ENCODE results near the gene C1orf56. TPM values are rescaled to one million over a fixed set of nuclear protein-coding genes. Genes with fewer than 3 reads are reported as not detected.

C1orf56 gene
- total RNA-seq, 6 donors from 2014 or later = 2.6 to 9.4 (median 3.8) TPM

- DNase-seq = no peak
- Histone ChIP-seq H3K36me3 (peaks cover 15 to 57% (median 32%) of the 10 kb centered on the region in 4 donors), H3K9me3 (no peaks in the 10 kb centered on the region), H3K4me1 (peaks cover 34 to 56% (median 43%) of the 10 kb centered on the region in 4 donors), H3K27me3 (no peaks in the 10 kb centered on the region), H3K4me3 (no peak overlapping the region), H3K27ac (no peak overlapping the region)
- 93% methylated on average over 3 of the region's 3 CpGs for WGBS, 2 donors
- no peak for TF ChIP-seq CTCF (IDR thresholded peaks at IDR 0.05)
- TF ChIP-seq POLR2A (IDR thresholded peaks at IDR 0.05) = no peak
- no peak for TF ChIP-seq EP300 (IDR thresholded peaks at IDR 0.05)
- no peak for TF ChIP-seq POLR2AphosphoS5 (IDR thresholded peaks at IDR 0.05)
- no peak for ATAC-seq (ENCODE audit: low FRiP score in 2 of 2)
Observed at GRCh38 chr1:151000408-151000807, 47.1 kb upstream of the C1orf56 start.

GRCh38 chr1:151001602-151002001 is 45.9 kb upstream of the C1orf56 start:
- H3K9me3 ChIP-seq = no peaks in the 10 kb centered on the region
- 72 to 79% methylated on average over 4 of the region's 4 CpGs for WGBS, 2 donors
- H3K36me3 ChIP-seq = peaks cover 15 to 56% (median 31%) of the 10 kb centered on the region in 4 donors
- ATAC-seq (ENCODE audit: low FRiP score in 2 of 2) (no peak), DNase-seq (peak in 1 of 2 donors; percentile 50)
- no peak for TF ChIP-seq EP300 (IDR thresholded peaks at IDR 0.05)
- peak in 1 of 2 donors; percentile 23 for TF ChIP-seq POLR2AphosphoS5 (IDR thresholded peaks at IDR 0.05)
- no peak overlapping the region for H3K4me3 ChIP-seq
- H3K4me1 ChIP-seq = peaks cover 29 to 48% (median 40%) of the 10 kb centered on the region in 4 donors
- no peaks in the 10 kb centered on the region for H3K27me3 ChIP-seq
- H3K27ac ChIP-seq = peak overlapping the region in 3 of 4 donors; percentile 28 to 96 (median 77)

- no peak for DNase-seq
- WGBS, 2 donors = 68 to 79% methylated on average over 2 to 3 of the region's 3 CpGs
- H3K27ac ChIP-seq = peak overlapping the region; percentile 17 to 96 (median 64)
- no peak overlapping the region for H3K4me3 ChIP-seq
- ATAC-seq (ENCODE audit: low FRiP score in 2 of 2) = no peak
- TF ChIP-seq CTCF (IDR thresholded peaks at IDR 0.05) = no peak
- TF ChIP-seq POLR2AphosphoS5 (IDR thresholded peaks at IDR 0.05) = no peak
- no peak for TF ChIP-seq EP300 (IDR thresholded peaks at IDR 0.05)
- TF ChIP-seq POLR2A (IDR thresholded peaks at IDR 0.05) = no peak
- no peaks in the 10 kb centered on the region for H3K9me3 ChIP-seq
- peaks cover 33 to 52% (median 42%) of the 10 kb centered on the region in 4 donors for H3K4me1 ChIP-seq
- peaks cover 15 to 52% (median 27%) of the 10 kb centered on the region in 4 donors for H3K36me3 ChIP-seq
- no peaks in the 10 kb centered on the region for H3K27me3 ChIP-seq
Observed at GRCh38 chr1:151002051-151002450, 45.5 kb upstream of the C1orf56 start.

- Histone ChIP-seq H3K4me1 (peaks cover 39 to 58% (median 48%) of the 10 kb centered on the region in 4 donors), H3K9me3 (no peaks in the 10 kb centered on the region), H3K27me3 (no peaks in the 10 kb centered on the region), H3K27ac (peak overlapping the region; percentile 22 to 96 (median 64)), H3K4me3 (peak overlapping the region in 1 of 4 donors; percentile 23), H3K36me3 (peaks cover 10 to 46% (median 22%) of the 10 kb centered on the region in 4 donors)
- 28 to 38% methylated on average over 2 of the region's 2 CpGs for WGBS, 2 donors
- TF ChIP-seq EP300 (IDR thresholded peaks at IDR 0.05) = no peak
- no peak for TF ChIP-seq POLR2A (IDR thresholded peaks at IDR 0.05)
- TF ChIP-seq POLR2AphosphoS5 (IDR thresholded peaks at IDR 0.05) = no peak
- no peak for TF ChIP-seq CTCF (IDR thresholded peaks at IDR 0.05)
- ATAC-seq (ENCODE audit: low FRiP score in 2 of 2) = no peak
- DNase-seq = no peak
Observed at GRCh38 chr1:151002611-151003010, 44.9 kb upstream of the C1orf56 start.

GRCh38 chr1:151003180-151003579 is 44.4 kb upstream of the C1orf56 start:
- Histone ChIP-seq H3K27ac (peak overlapping the region; percentile 22 to 96 (median 64)), H3K27me3 (no peaks in the 10 kb centered on the region), H3K4me1 (peaks cover 42 to 63% (median 51%) of the 10 kb centered on the region in 4 donors), H3K4me3 (peak overlapping the region in 1 of 4 donors; percentile 23), H3K36me3 (peaks cover 6 to 40% (median 17%) of the 10 kb centered on the region in 4 donors), H3K9me3 (no peaks in the 10 kb centered on the region)
- TF ChIP-seq CTCF (IDR thresholded peaks at IDR 0.05) (no peak), EP300 (IDR thresholded peaks at IDR 0.05) (no peak), POLR2AphosphoS5 (IDR thresholded peaks at IDR 0.05) (no peak), POLR2A (IDR thresholded peaks at IDR 0.05) (no peak)
- DNase-seq (no peak), ATAC-seq (ENCODE audit: low FRiP score in 2 of 2) (no peak)
